SK-N-SH (cell line): ENCODE data around the gene WEE2. TPM values are rescaled to one million over a fixed set of nuclear protein-coding genes. Genes with fewer than 3 reads are reported as not detected.

Source experiments
- CTCF ChIA-PET: fragments of 300-600, 350-600 bp; formaldehyde crosslinking; extraction: SDS; loops from one replicate; lab custom pipeline; 2021; lab: Yijun Ruan, JAX
- POLR2A ChIA-PET: fragments of 350-600 bp; sonication (Branson Sonifier 250); formaldehyde crosslinking; extraction: SDS; loops from one replicate; lab custom pipeline; 2020; ENCODE audit warnings: antibody characterized with exemption, inconsistent platforms; lab: Yijun Ruan, JAX
- DNase-seq: peaks from one replicate; pipeline ENCODE4 v3.0.0; 2012
- H2AFZ ChIP-seq: fragments of 200-600 bp; sonication (generic); 2 replicates; pipeline ENCODE4 v1.8.1; 2016; ENCODE audit warnings: antibody characterized with exemption, mild to moderate bottlenecking, low read depth
- H3F3A ChIP-seq: fragments of 200-600 bp; sonication (generic); replicated peaks from 2 replicates; pipeline ENCODE3; 2016; ENCODE audit warnings: antibody characterized with exemption, mild to moderate bottlenecking; ENCODE audit not compliant: insufficient read depth
- H3K27ac ChIP-seq, 2 experiments: fragments of 200-500 bp in 1 of 2; fragments of 200-600 bp in 1 of 2; sonication (Bioruptor generic) in 1 of 2; sonication (generic), shearing (Covaris generic) in 1 of 2; 2 replicates each; pipeline versions ENCODE4 v1.5.1 to v1.6.1; 2014 to 2016; ENCODE audit warnings: low read depth in 2 of 2, inconsistent platforms in 1 of 2, low read length in 1 of 2, mild to moderate bottlenecking in 1 of 2, mixed read lengths in 1 of 2
- H3K27me3 ChIP-seq: fragments of 200-600 bp; sonication (generic), shearing (Covaris generic); 2 replicates; pipeline ENCODE4 v1.6.1; 2016; ENCODE audit warnings: mixed run types; ENCODE audit not compliant: insufficient read depth
- H3K36me3 ChIP-seq, 2 experiments: fragments of 200-500 bp in 1 of 2; fragments of 200-600 bp in 1 of 2; sonication (Bioruptor generic) in 1 of 2; sonication (generic) in 1 of 2; replicated peaks in 1 of 2; 2 replicates each; pipeline versions ENCODE3 to v1.5.1; 2014 to 2016; ENCODE audit warnings: low read length in 1 of 2, mild to moderate bottlenecking in 1 of 2; ENCODE audit not compliant: insufficient read depth in 2 of 2, control insufficient read depth in 1 of 2
- H3K4me1 ChIP-seq, 2 experiments: fragments of 200-500 bp in 1 of 2; fragments of 200-600 bp in 1 of 2; sonication (Bioruptor generic) in 1 of 2; sonication (generic), shearing (Covaris generic) in 1 of 2; 2 replicates each; pipeline versions ENCODE4 v1.5.1 to v1.6.1; 2014 to 2016; ENCODE audit warnings: low read depth in 1 of 2, low read length in 1 of 2, mixed run types in 1 of 2; ENCODE audit not compliant: insufficient read depth in 2 of 2, control insufficient read depth in 1 of 2
- H3K4me2 ChIP-seq: fragments of 200-600 bp; sonication (generic), shearing (Covaris generic); 2 replicates; pipeline ENCODE4 v1.6.1; 2017; ENCODE audit warnings: mixed run types
- H3K4me3 ChIP-seq, 2 experiments: fragments of 200-500 bp in 1 of 2; fragments of 200-600 bp in 1 of 2; sonication (Bioruptor generic) in 1 of 2; sonication (generic), shearing (Covaris generic) in 1 of 2; 2 replicates each; pipeline versions ENCODE4 v1.5.1 to v1.8.1; 2014 to 2016; ENCODE audit warnings: low read depth in 2 of 2, inconsistent platforms in 1 of 2, low read length in 1 of 2, mild to moderate bottlenecking in 1 of 2, mixed read lengths in 1 of 2, moderate library complexity in 1 of 2
- H3K79me2 ChIP-seq: fragments of 200-600 bp; sonication (generic); 2 replicates; pipeline ENCODE4 v1.8.1; 2017; ENCODE audit warnings: mild to moderate bottlenecking; ENCODE audit not compliant: insufficient read depth
- H3K9ac ChIP-seq: fragments of 200-600 bp; sonication (generic); 2 replicates; pipeline ENCODE4 v1.6.1; 2017; ENCODE audit warnings: mixed run types
- H3K9me2 ChIP-seq: fragments of 200-600 bp; sonication (generic); 2 replicates; pipeline ENCODE4 v1.6.1; 2017; ENCODE audit warnings: mixed run types
- H3K9me3 ChIP-seq: fragments of 200-600 bp; sonication (generic); 2 replicates; pipeline ENCODE4 v1.6.1; 2017; ENCODE audit warnings: mixed run types, mild to moderate bottlenecking, moderate library complexity
- H4K20me1 ChIP-seq: fragments of 200-600 bp; sonication (generic); 2 replicates; pipeline ENCODE4 v1.6.1; 2017; ENCODE audit warnings: mild to moderate bottlenecking, mixed run types; ENCODE audit not compliant: insufficient read depth
- EP300 ChIP-seq, 2 experiments: IDR thresholded peaks; 2 replicates each; pipeline versions ENCODE4 v1.4.0 to v1.6.1; 2012; ENCODE audit warnings: borderline replicate concordance in 1 of 2, low read depth in 1 of 2, low read length in 1 of 2
- EZH2phosphoT487 ChIP-seq: fragments of 200-600 bp; sonication (generic); IDR thresholded peaks from 2 replicates; pipeline ENCODE4 v1.6.1; 2017; ENCODE audit warnings: low read depth, mixed run types, mild to moderate bottlenecking, antibody characterized with exemption, moderate library complexity, borderline replicate concordance
- FOXJ3 ChIP-seq: sonication (generic); formaldehyde crosslinking; IDR thresholded peaks from 2 replicates; pipeline ENCODE4 v1.5.1; 2020; ENCODE audit warnings: mild to moderate bottlenecking, missing genetic modification reagents
- FOXM1 ChIP-seq: IDR thresholded peaks from 2 replicates; pipeline ENCODE4 v1.4.0; 2012; ENCODE audit warnings: low read depth, mild to moderate bottlenecking
- GATA2 ChIP-seq: sonication (generic); formaldehyde crosslinking; IDR thresholded peaks from 2 replicates; pipeline ENCODE4 v1.5.0; 2020; ENCODE audit warnings: mild to moderate bottlenecking, missing genetic modification reagents
- JUND ChIP-seq: IDR thresholded peaks from 2 replicates; pipeline ENCODE4 v1.4.0; 2012
- MAX ChIP-seq: IDR thresholded peaks from 2 replicates; pipeline ENCODE4 v1.4.0; 2012; ENCODE audit warnings: low read depth
- MXI1 ChIP-seq: IDR thresholded peaks from 2 replicates; pipeline ENCODE4 v1.6.1; 2012; ENCODE audit warnings: mild to moderate bottlenecking, low read depth, low read length, improper control_type of control experiment
- NFIC ChIP-seq: IDR thresholded peaks from 2 replicates; pipeline ENCODE4 v1.4.0; 2012; ENCODE audit warnings: borderline replicate concordance
- PBX3 ChIP-seq: IDR thresholded peaks from 2 replicates; pipeline ENCODE4; 2012
- POLR2AphosphoS5 ChIP-seq: IDR thresholded peaks from 2 replicates; pipeline ENCODE4 v1.6.1; 2012; ENCODE audit warnings: low read depth, low read length
- RCOR1 ChIP-seq: fragments of 150-350 bp; IDR thresholded peaks from 2 replicates; pipeline ENCODE4 v1.6.1; 2017; ENCODE audit warnings: antibody characterized with exemption, low read length
- REST ChIP-seq: IDR thresholded peaks from 2 replicates; pipeline ENCODE4 v1.6.1; 2012; ENCODE audit warnings: mild to moderate bottlenecking, low read depth, low read length, moderate library complexity
- RFX5 ChIP-seq: IDR thresholded peaks from 2 replicates; pipeline ENCODE4 v1.6.1; 2012; ENCODE audit warnings: mild to moderate bottlenecking, improper control_type of control experiment, low read length
- RXRA ChIP-seq: IDR thresholded peaks from 2 replicates; pipeline ENCODE4 v1.4.0; 2012; ENCODE audit warnings: low read depth, mild to moderate bottlenecking, borderline replicate concordance
- SIN3A ChIP-seq: IDR thresholded peaks from 2 replicates; pipeline ENCODE4 v1.6.1; 2012; ENCODE audit warnings: low read depth, mild to moderate bottlenecking, low read length, moderate library complexity, borderline replicate concordance
- TAF1 ChIP-seq: IDR thresholded peaks from 2 replicates; pipeline ENCODE4 v1.6.1; 2012; ENCODE audit warnings: low read depth, mild to moderate bottlenecking, low read length, moderate library complexity, borderline replicate concordance
- TCF12 ChIP-seq: IDR thresholded peaks from 2 replicates; pipeline ENCODE4 v1.4.0; 2012
- TEAD4 ChIP-seq: IDR thresholded peaks from 2 replicates; pipeline ENCODE4 v1.4.0; 2012; ENCODE audit warnings: mild to moderate bottlenecking, borderline replicate concordance; ENCODE audit not compliant: insufficient read depth
- ZBTB33 ChIP-seq: IDR thresholded peaks from 2 replicates; pipeline ENCODE4 v1.4.0; 2012; ENCODE audit warnings: low read depth, borderline replicate concordance
- WGBS: methylation state at CpG from one replicate; pipeline ENCODE4 v1.1.6; 2017; ENCODE audit warnings: low lambda C conversion rate; 5-methylcytosine and 5-hydroxymethylcytosine counted together
- polyA plus RNA-seq, 3 experiments: library from polyadenylated mRNA; depleted of rRNA; stranded (reverse); fragments of >200 nt; gene quantifications; 2 replicates each; pipeline ENCODE4 v1.2.3, GENCODE V29; 2012

The WEE2 gene
- polyA plus RNA-seq, 1 of the 3 experiments (the other 2 are of a cell fraction) = not detected

- H3K27ac ChIP-seq = no peak overlapping the region
- WGBS = 24% methylated on average over 1 of the region's 1 CpG
- H3K79me2 ChIP-seq = no peaks in the 10 kb centered on the region
- H3F3A ChIP-seq = no peaks in the 10 kb centered on the region
- H3K36me3 ChIP-seq = peaks cover 0 to 5% of the 10 kb centered on the region in 2 experiments
- POLR2A ChIA-PET = no interaction called here
- TF ChIP-seq NFIC = no peak
- TF ChIP-seq TEAD4 = no peak
- no peak for TF ChIP-seq RCOR1
- CTCF ChIA-PET = interaction anchor here (1.1 to 3.2 kb wide), 3 partner anchors 22 to 56 kb away, joined by 3 to 22 read pairs (median 7); partner anchors contain the start of gene SSBP1
- no peak overlapping the region for H3K9ac ChIP-seq
- no peaks in the 10 kb centered on the region for H3K27me3 ChIP-seq
- no peaks in the 10 kb centered on the region for H3K4me1 ChIP-seq
- H3K4me2 ChIP-seq = no peak overlapping the region
- no peaks in the 10 kb centered on the region for H4K20me1 ChIP-seq
- no peak for DNase-seq
- no peaks in the 10 kb centered on the region for H3K9me3 ChIP-seq
- no peak overlapping the region for H3K4me3 ChIP-seq
- H2AFZ ChIP-seq = no peak overlapping the region
- H3K9me2 ChIP-seq = no peaks in the 10 kb centered on the region
Observed at GRCh38 chr7:141710301-141710700, 2.1 kb downstream of the WEE2 start.

- H3K4me2 ChIP-seq = no peak overlapping the region
- CTCF ChIA-PET = interaction anchor here (0.8 to 1.8 kb wide), 2 partner anchors 25 to 73 kb away, joined by 3 to 11 read pairs; partner anchors contain the start of gene SSBP1
- H3K9ac ChIP-seq = no peak overlapping the region
- no peak overlapping the region for H2AFZ ChIP-seq
- no peak for DNase-seq
- POLR2A ChIA-PET = no interaction called here
- H3F3A ChIP-seq = no peaks in the 10 kb centered on the region
- peaks cover 0 to 5% of the 10 kb centered on the region in 2 experiments for H3K36me3 ChIP-seq
- H3K79me2 ChIP-seq = no peaks in the 10 kb centered on the region
- H3K9me2 ChIP-seq = no peaks in the 10 kb centered on the region; the same call in 1 of the 2 replicates
- H3K27ac ChIP-seq = no peak overlapping the region
- WGBS = 71% methylated on average over 5 of the region's 5 CpGs
- no peaks in the 10 kb centered on the region for H4K20me1 ChIP-seq
- no peaks in the 10 kb centered on the region for H3K9me3 ChIP-seq
- H3K4me3 ChIP-seq = no peak overlapping the region
- H3K4me1 ChIP-seq = no peaks in the 10 kb centered on the region
- no peaks in the 10 kb centered on the region for H3K27me3 ChIP-seq
- TF ChIP-seq GATA2 (CRISPR knock-in tag) = no peak
- no peak for TF ChIP-seq RFX5
- TF ChIP-seq JUND = no peak
- TF ChIP-seq NFIC = no peak
- TF ChIP-seq MAX = no peak
- TF ChIP-seq FOXJ3 (CRISPR knock-in tag) = no peak
- no peak for TF ChIP-seq SIN3A
- no peak for TF ChIP-seq ZBTB33
- TF ChIP-seq RCOR1 = no peak
- no peak for TF ChIP-seq REST
- TF ChIP-seq EP300 (IDR thresholded peaks at IDR 0.05; ENCODE audit: borderline replicate concordance in 1 of 2, low read depth in 1 of 2, low read length in 1 of 2) = no peak
- no peak for TF ChIP-seq RXRA
- TF ChIP-seq PBX3 = no peak
- no peak for TF ChIP-seq TAF1
- no peak for TF ChIP-seq EZH2phosphoT487
- TF ChIP-seq FOXM1 = no peak
- TF ChIP-seq POLR2AphosphoS5 = no peak
- no peak for TF ChIP-seq TCF12
- TF ChIP-seq MXI1 = no peak
Observed at GRCh38 chr7:141712603-141713255, 4.6 kb downstream of the WEE2 start.
